Nephron (organoid): ENCODE data around the gene HS6ST3.
A peak's percentile ranks its signal among the peaks of the same experiment; 100 is the strongest.

Experiments used
- H3K27ac Mint-ChIP-seq, 3 experiments: 2 replicates each; pipeline ENCODE4 v1.8.0; 2020; ENCODE audit warnings: mixed read lengths in 3 of 3, mild to moderate bottlenecking in 2 of 3, moderate library complexity in 1 of 3
- H3K27me3 Mint-ChIP-seq: 2 replicates; pipeline ENCODE4 v1.8.0; 2021; ENCODE audit warnings: low read depth, mild to moderate bottlenecking, moderate library complexity, mixed read lengths
- H3K36me3 Mint-ChIP-seq: 2 replicates; pipeline ENCODE4 v1.8.0; 2020; ENCODE audit warnings: low read depth, mixed read lengths
- H3K4me1 Mint-ChIP-seq: 2 replicates; pipeline ENCODE4 v1.8.0; 2020; ENCODE audit warnings: mixed read lengths
- H3K4me3 Mint-ChIP-seq, 3 experiments: 2 replicates each; pipeline ENCODE4 v1.8.0; 2020; ENCODE audit warnings: mild to moderate bottlenecking in 3 of 3, mixed read lengths in 3 of 3, moderate library complexity in 2 of 3
- H3K9me3 Mint-ChIP-seq: 2 replicates; pipeline ENCODE4 v1.8.0; 2020; ENCODE audit warnings: mixed read lengths
- TF ChIP-seq, protein P1 (sequence below), 3 experiments: fragments of 200-600 bp; sonication (generic); IDR thresholded peaks; one replicate each; pipeline ENCODE4 v1.5.0; 2021; ENCODE audit warnings: antibody characterized with exemption in 3 of 3; ENCODE audit not compliant: unreplicated experiment in 3 of 3

Gene HS6ST3

DNA sequence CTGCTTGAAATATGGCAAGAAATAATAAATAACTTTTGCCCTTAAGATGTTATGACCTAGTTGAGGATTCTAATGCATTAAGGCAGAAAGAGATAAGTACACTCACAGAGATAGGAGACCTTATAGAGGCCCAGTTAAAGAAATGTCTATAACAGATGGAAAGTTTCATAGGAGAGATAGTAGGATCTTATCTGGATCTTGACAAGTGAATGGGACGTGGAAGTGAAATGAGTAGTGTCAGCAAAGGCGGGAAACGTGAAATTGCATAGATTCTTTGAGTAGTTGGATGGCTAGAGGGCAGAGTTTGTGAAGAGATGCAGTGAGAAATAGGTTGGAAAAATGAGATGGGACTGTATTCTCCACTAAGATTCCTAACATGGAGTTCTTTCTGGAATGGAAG lies 71.2 kb downstream of the HS6ST3 start:
- Mint-ChIP-seq H3K4me3 (no peak overlapping the region), H3K9me3 (no peaks in the 10 kb centered on the region), H3K27me3 (peaks cover 4% of the 10 kb centered on the region), H3K27ac (no peak overlapping the region), H3K36me3 (no peaks in the 10 kb centered on the region), H3K4me1 (no peaks in the 10 kb centered on the region)
- TF ChIP-seq, protein P1, sequence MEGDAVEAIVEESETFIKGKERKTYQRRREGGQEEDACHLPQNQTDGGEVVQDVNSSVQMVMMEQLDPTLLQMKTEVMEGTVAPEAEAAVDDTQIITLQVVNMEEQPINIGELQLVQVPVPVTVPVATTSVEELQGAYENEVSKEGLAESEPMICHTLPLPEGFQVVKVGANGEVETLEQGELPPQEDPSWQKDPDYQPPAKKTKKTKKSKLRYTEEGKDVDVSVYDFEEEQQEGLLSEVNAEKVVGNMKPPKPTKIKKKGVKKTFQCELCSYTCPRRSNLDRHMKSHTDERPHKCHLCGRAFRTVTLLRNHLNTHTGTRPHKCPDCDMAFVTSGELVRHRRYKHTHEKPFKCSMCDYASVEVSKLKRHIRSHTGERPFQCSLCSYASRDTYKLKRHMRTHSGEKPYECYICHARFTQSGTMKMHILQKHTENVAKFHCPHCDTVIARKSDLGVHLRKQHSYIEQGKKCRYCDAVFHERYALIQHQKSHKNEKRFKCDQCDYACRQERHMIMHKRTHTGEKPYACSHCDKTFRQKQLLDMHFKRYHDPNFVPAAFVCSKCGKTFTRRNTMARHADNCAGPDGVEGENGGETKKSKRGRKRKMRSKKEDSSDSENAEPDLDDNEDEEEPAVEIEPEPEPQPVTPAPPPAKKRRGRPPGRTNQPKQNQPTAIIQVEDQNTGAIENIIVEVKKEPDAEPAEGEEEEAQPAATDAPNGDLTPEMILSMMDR (IDR thresholded peaks at IDR 0.05; ENCODE audit: unreplicated experiment in 3 of 3), result no peak

DNA sequence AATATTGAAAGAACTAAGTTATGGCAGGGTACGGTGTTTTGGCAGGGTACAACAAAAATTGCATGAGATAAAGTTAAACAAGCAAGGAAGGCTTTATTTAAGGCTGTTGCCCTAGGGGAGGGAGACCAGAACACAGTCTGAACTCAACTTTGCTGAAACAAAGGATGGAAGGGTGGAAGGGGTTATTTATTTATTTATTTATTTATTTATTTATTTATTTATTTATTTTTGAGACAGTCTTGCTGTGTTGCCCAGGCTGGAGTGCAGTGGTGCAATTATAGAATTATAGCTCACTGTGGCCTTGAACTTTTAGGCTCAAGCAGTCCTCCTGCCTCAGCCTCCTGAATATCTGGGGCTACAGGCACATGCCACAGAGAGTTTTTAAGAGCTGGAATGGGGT lies 75.9 kb downstream of the HS6ST3 start:
- no peaks in the 10 kb centered on the region for H3K9me3 Mint-ChIP-seq
- no peaks in the 10 kb centered on the region for H3K27me3 Mint-ChIP-seq
- no peak overlapping the region for H3K27ac Mint-ChIP-seq
- no peaks in the 10 kb centered on the region for H3K4me1 Mint-ChIP-seq
- H3K36me3 Mint-ChIP-seq, result no peaks in the 10 kb centered on the region
- H3K4me3 Mint-ChIP-seq, result no peak overlapping the region
- TF ChIP-seq, protein P1 (IDR thresholded peaks at IDR 0.05; ENCODE audit: unreplicated experiment in 3 of 3), result no peak

DNA sequence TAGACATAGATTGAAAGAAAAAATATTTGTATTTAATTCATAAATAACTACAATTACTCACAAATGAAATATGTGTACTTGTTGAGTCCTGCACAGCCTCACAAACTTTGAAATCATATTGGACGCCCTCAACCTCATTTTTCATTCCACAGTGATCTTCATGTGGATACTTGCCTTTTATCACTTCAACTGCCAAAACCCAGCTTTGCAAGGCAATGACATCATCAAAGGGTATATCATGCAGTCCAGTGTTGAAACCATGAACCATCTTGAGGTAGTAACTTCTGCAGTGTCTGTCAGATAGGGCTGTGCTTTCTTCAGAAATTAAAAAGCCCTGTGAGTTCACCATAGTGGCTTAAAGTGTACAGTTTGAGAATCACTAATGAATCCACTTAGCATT lies 82.2 kb downstream of the HS6ST3 start:
- no peaks in the 10 kb centered on the region for H3K9me3 Mint-ChIP-seq
- TF ChIP-seq, protein P1 (IDR thresholded peaks at IDR 0.05; ENCODE audit: unreplicated experiment in 3 of 3), result no peak
- no peaks in the 10 kb centered on the region for H3K36me3 Mint-ChIP-seq
- H3K4me3 Mint-ChIP-seq, result no peak overlapping the region
- no peaks in the 10 kb centered on the region for H3K4me1 Mint-ChIP-seq
- no peaks in the 10 kb centered on the region for H3K27me3 Mint-ChIP-seq
- no peak overlapping the region for H3K27ac Mint-ChIP-seq

DNA sequence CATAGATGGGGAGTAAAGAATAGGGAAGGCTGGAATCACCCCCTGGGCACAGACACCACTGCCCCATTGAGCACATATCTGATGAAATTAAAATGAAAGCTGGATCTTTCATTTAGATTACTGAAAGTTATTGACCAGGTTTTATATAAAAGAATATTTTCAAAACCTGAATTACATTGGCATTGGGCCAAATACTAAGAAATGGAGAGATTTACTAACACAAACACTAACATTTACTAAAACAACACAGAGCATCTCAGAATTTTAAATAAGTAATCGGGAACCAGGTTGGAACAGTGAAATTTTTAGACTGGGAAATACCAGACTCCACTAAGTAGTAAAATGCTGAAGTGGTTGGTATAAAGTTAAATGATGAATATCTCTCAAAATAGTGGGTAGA lies 88.9 kb downstream of the HS6ST3 start:
- TF ChIP-seq, protein P1 (IDR thresholded peaks at IDR 0.05; ENCODE audit: unreplicated experiment in 3 of 3), result no peak
- Mint-ChIP-seq H3K9me3 (no peaks in the 10 kb centered on the region), H3K4me1 (peaks cover 5% of the 10 kb centered on the region), H3K27ac (no peak overlapping the region), H3K36me3 (no peaks in the 10 kb centered on the region), H3K4me3 (no peak overlapping the region), H3K27me3 (no peaks in the 10 kb centered on the region)

DNA sequence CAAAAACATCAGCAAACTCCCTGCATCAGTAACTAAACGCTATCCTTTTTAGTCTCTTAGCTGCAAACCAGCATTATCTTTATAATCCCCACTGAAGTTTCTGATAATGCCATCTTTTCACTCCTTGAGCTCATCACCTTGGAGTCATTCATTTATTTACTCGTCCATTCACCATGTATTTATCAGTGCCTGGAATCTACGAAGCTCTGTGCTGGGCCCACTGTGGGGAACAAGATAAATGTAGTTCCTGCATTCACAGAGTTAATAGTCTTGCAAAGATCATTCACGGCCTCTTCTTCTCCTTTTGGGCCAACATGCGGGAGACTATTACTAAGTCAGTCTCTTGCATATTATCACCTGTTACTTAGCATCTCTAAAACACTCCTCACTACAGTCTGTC lies 89.4 kb downstream of the HS6ST3 start:
- H3K27ac Mint-ChIP-seq, result no peak overlapping the region
- no peaks in the 10 kb centered on the region for H3K27me3 Mint-ChIP-seq
- no peaks in the 10 kb centered on the region for H3K9me3 Mint-ChIP-seq
- TF ChIP-seq, protein P1 (IDR thresholded peaks at IDR 0.05; ENCODE audit: unreplicated experiment in 3 of 3), result no peak
- H3K4me1 Mint-ChIP-seq, result peaks cover 5% of the 10 kb centered on the region
- no peak overlapping the region for H3K4me3 Mint-ChIP-seq
- no peaks in the 10 kb centered on the region for H3K36me3 Mint-ChIP-seq

DNA sequence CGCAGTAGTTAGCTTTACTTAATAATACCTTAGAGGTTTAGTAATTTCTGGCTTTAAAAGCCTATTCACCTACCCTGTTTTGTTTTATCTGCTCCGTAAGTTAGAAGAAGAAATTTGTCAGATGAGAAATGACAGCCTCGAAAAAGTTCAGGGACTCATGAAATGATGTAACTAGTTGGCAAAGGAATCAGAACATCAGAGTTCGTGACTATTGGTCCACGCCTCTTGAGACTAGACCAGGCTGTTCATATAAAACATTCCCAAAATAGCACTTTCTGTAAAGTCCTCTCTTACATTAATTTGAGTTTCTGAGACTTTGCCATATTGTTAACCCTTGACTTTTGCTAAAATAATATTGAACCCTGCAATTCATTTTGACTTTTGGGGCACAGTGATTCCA lies 92.0 kb downstream of the HS6ST3 start:
- H3K27me3 Mint-ChIP-seq, result no peaks in the 10 kb centered on the region
- TF ChIP-seq, protein P1 (IDR thresholded peaks at IDR 0.05; ENCODE audit: unreplicated experiment in 3 of 3), result no peak
- H3K27ac Mint-ChIP-seq, result peak overlapping the region in 2 of 3 experiments; percentile 21 to 40
- no peak overlapping the region for H3K4me3 Mint-ChIP-seq
- no peaks in the 10 kb centered on the region for H3K36me3 Mint-ChIP-seq
- no peaks in the 10 kb centered on the region for H3K9me3 Mint-ChIP-seq
- H3K4me1 Mint-ChIP-seq, result peaks cover 5% of the 10 kb centered on the region
